K562 (cell line): Measurements from ENCODE around the gene DIRAS1. TPM values are rescaled to one million over a fixed set of nuclear protein-coding genes. Genes with fewer than 3 reads are reported as not detected.

Source experiments
- ILK ChIP-seq: fragments of 450-650 bp; IDR thresholded peaks from 2 replicates; pipeline ENCODE4 v1.6.1; 2016; ENCODE audit warnings: missing genetic modification characterization, low read depth, mild to moderate bottlenecking, missing compliant biosample characterization, moderate library complexity, borderline replicate concordance
- MIER1 ChIP-seq: fragments of 450-650 bp; IDR thresholded peaks from 2 replicates; pipeline ENCODE4 v1.6.1; 2016; ENCODE audit warnings: antibody characterized with exemption, mild to moderate bottlenecking, low read depth
- PHF8 ChIP-seq: fragments of 200-600 bp; sonication (generic); IDR thresholded peaks from 2 replicates; pipeline ENCODE4 v1.6.1; 2012; ENCODE audit warnings: mixed run types, mild to moderate bottlenecking, inconsistent platforms, low read length, moderate library complexity, borderline replicate concordance
- RBM39 ChIP-seq: fragments of 200-400 bp; formaldehyde crosslinking; optimal IDR thresholded peaks from 2 replicates; pipeline ENCODE3; 2018; ENCODE audit warnings: low read depth, low read length
- SMAD3 ChIP-seq: fragments of 450-650 bp; formaldehyde crosslinking; conservative IDR thresholded peaks from 2 replicates; pipeline ENCODE4 v1.4.0; 2020; ENCODE audit warnings: mild to moderate bottlenecking
- ZBTB11 ChIP-seq, 3 experiments: fragments of 200-800 bp in 1 of 3; fragments of 250-450 bp in 1 of 3; fragments of 450-650 bp in 1 of 3; sonication (Bioruptor Pico) in 1 of 3; sonication (Bioruptor generic) in 1 of 3; formaldehyde crosslinking in 1 of 3; IDR thresholded peaks; 2 replicates each; pipeline versions ENCODE4 v1.6.1 to v1.8.0; 2016 to 2022; ENCODE audit warnings: mild to moderate bottlenecking in 2 of 3, missing genetic modification characterization in 2 of 3, missing compliant biosample characterization in 1 of 3, moderate library complexity in 1 of 3
- polyA plus RNA-seq, 8 experiments: library from polyadenylated mRNA; depleted of rRNA in 4 of 8; stranded (reverse) in 5 of 8; unstranded in 3 of 8; fragments of >200 nt; fragmentation: Nextera tagmentation in 2 of 8; fragmentation: Illumina TruSeq in 1 of 8; extraction: Ambion mirVana in 2 of 8; extraction: Trizol in 1 of 8; gene quantifications; 2 replicates each; pipeline versions ENCODE4 v1.2.1 to v1.2.3, GENCODE V29; 2011 to 2014; ENCODE audit warnings: inconsistent platforms in 1 of 8, missing spikeins in 1 of 8
- total RNA-seq, 7 experiments: library from RNA; depleted of rRNA in 6 of 7; stranded (reverse); fragments of >200 nt in 6 of 7; fragmentation: Illumina TruSeq in 2 of 7; extraction: Trizol in 2 of 7; gene quantifications; 2 replicates each; pipeline versions ENCODE4 v1.2.1 to v1.2.3, GENCODE V29; 2011 to 2021; ENCODE audit warnings: low replicate concordance in 1 of 7

DIRAS1 gene
- total and polyA plus RNA-seq, 9 of the 15 experiments (the other 6 are each of a cell fraction or from before 2014, with no cell fraction given) = 0.11 to 12.0 (median 2.9) TPM

- TF ChIP-seq ZBTB11 (CRISPR knock-in tag; IDR thresholded peaks at IDR 0.05) = peak in 1 of 3 experiments; percentile 15; a peak in 1 of 6 replicates
- peak; percentile 62; the same call in 1 of the 2 replicates for TF ChIP-seq PHF8
- no peak for TF ChIP-seq SMAD3 (CRISPR knock-in tag)
- no peak for TF ChIP-seq ILK (tag)
- no peak for TF ChIP-seq MIER1
- no peak for TF ChIP-seq RBM39
Observed at GRCh38 chr19:2702170-2703076, 18.7 kb downstream of the DIRAS1 start, which contains the start of gene GNG7 (continued).
